Activated CD4-positive, alpha-beta memory T cell treated with anti-CD3 and anti-CD28 coated beads for 36 hours (primary cell): ENCODE data around the gene FGFR2. TPM values are rescaled to one million over a fixed set of nuclear protein-coding genes. Genes with fewer than 3 reads are reported as not detected.

Experiments
- CTCF ChIA-PET: fragments of 350-600 bp; sonication (Branson Sonifier 250); formaldehyde crosslinking; loops from one replicate; lab custom pipeline; 2021; ENCODE audit warnings: antibody characterized with exemption, inconsistent platforms; lab: Charles Lee
- POLR2A ChIA-PET: fragments of 350-600 bp; sonication (Branson Sonifier 250); formaldehyde crosslinking; loops from one replicate; lab custom pipeline; 2021; ENCODE audit warnings: antibody characterized with exemption; lab: Charles Lee
- DNase-seq: peaks from one replicate; pipeline ENCODE4 v3.0.0-alpha.2; 2020
- H3K27ac Mint-ChIP-seq: one replicate; pipeline ENCODE4 v1.8.0; 2021; ENCODE audit warnings: mixed read lengths
- H3K27me3 Mint-ChIP-seq: one replicate; pipeline ENCODE4 v1.8.0; 2021; ENCODE audit warnings: mixed read lengths
- H3K36me3 Mint-ChIP-seq: one replicate; pipeline ENCODE4 v1.8.0; 2021; ENCODE audit warnings: mixed read lengths
- H3K4me1 Mint-ChIP-seq: one replicate; pipeline ENCODE4 v1.8.0; 2021; ENCODE audit warnings: low read depth, mixed read lengths
- H3K4me3 Mint-ChIP-seq: one replicate; pipeline ENCODE4 v1.8.0; 2021; ENCODE audit warnings: mild to moderate bottlenecking, mixed read lengths
- H3K9me3 Mint-ChIP-seq: one replicate; pipeline ENCODE4 v1.8.0; 2021; ENCODE audit warnings: mixed read lengths
- intact Hi-C: fragments of 100-400 bp; cut with micrococcal nuclease; formaldehyde crosslinking; loops from one replicate; pipeline ENCODE4 v1.15.1; 2023
- total RNA-seq, 2 experiments: library from RNA; stranded (reverse); gene quantifications; one replicate each; pipeline ENCODE4 v1.2.3, GENCODE V29; 2021

Gene FGFR2
- total RNA-seq, 2 experiments from 2014 or later: 0.05 to 0.19 TPM

DNA sequence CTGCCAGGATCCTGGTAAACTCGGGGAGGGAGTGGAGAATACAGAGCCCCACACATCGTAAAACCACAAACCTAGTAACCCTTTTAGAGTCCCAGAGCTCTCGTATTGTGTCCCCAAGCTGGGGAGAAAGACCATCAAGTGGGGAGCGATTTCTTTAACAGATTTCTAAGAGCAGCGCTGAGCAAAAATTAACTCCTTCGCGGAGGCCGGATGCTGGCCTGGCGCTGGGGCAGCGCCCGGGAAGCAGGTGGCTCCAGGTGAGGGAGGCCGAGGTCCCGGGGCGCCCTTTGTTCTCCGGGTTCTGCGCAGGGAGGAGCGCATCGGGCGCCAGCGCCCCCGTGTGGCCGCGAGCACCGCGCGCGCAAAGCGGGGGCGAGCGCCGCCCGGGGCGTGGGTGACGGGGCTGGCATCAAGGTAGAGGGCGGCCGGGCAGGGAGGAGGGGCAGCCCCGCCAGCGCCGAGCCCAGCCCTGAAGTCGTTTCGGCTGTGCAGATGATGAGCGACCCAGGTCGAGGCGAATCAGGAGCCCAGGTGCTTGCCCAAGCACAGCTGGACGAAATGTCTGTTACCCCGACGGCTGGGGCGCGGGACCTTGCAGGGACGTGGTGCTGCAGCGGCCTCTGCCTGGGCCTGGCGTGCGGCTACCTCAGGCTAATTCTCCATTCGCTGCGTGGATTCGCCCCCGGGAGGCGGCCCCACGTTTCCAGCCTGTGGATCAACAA lies 10.4 kb upstream of the FGFR2 start:
- H3K9me3 Mint-ChIP-seq: no peaks in the 10 kb centered on the region

DNA sequence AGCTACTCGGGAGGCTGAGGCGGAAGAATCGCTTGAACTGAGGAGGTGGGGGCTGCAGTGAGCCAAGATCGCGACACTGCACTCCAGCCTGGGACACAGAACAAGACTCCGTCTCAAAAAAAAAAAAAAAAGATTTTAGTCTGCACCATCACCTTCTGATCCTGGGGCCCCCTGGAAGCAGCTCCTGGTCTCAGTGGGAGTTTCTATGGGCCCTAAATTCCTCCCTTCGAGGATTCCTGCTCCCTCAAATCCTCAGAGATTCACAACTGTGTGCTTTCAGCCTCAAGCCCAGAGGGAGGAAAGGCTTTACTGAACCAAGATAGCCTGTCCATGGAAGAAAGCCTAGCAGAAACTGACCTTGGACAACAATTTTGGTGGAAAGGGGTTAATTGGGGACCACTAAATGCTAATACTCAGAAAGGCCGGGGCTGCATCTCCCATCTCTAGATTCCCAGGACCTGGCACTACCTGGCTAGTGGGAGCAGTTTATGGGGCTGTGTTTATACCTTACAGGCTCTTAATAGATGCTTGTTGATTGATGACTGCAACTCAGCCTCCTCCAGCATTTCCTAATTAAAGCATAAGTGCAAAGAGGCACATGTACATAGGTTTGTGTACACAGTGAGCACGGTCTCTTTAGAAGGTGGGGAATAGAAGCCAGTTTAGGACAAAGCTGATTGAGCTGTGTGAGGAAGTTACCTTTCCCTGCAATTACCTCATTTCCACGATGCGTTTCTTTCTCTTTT lies 9.2 kb upstream of the FGFR2 start:
- ChIA-PET POLR2A (interaction anchor here (0.6 kb wide), 1 partner anchor 20 kb away, joined by 7 read pairs; no protein-coding TSS in a partner anchor), CTCF (no interaction called here)
- no peak overlapping the region for H3K27ac Mint-ChIP-seq
- H3K36me3 Mint-ChIP-seq: no peaks in the 10 kb centered on the region
- no peaks in the 10 kb centered on the region for H3K9me3 Mint-ChIP-seq
- no peak overlapping the region for H3K4me3 Mint-ChIP-seq
- intact Hi-C loops: loop anchor here (1.0 kb wide), 1 partner anchor 658 kb away; no protein-coding TSS in a partner anchor
- peaks cover 22% of the 10 kb centered on the region for H3K27me3 Mint-ChIP-seq
- no peak for DNase-seq
- no peaks in the 10 kb centered on the region for H3K4me1 Mint-ChIP-seq

More for the DNA sequence above, 10.4 kb upstream of the FGFR2 start:
- no peak overlapping the region for H3K27ac Mint-ChIP-seq
- POLR2A ChIA-PET: no interaction called here
- CTCF ChIA-PET: interaction anchor here (0.6 to 2.5 kb wide), 6 partner anchors 9 to 665 kb away, joined by 3 to 15 read pairs (median 4); no protein-coding TSS in a partner anchor
- peak; percentile 49 for DNase-seq
- H3K4me1 Mint-ChIP-seq: no peaks in the 10 kb centered on the region
- intact Hi-C loops: loop anchor here (1.0 kb wide), 1 partner anchor 659 kb away; no protein-coding TSS in a partner anchor
- H3K36me3 Mint-ChIP-seq: no peaks in the 10 kb centered on the region
- no peak overlapping the region for H3K4me3 Mint-ChIP-seq
- H3K27me3 Mint-ChIP-seq: peaks cover 22% of the 10 kb centered on the region

DNA sequence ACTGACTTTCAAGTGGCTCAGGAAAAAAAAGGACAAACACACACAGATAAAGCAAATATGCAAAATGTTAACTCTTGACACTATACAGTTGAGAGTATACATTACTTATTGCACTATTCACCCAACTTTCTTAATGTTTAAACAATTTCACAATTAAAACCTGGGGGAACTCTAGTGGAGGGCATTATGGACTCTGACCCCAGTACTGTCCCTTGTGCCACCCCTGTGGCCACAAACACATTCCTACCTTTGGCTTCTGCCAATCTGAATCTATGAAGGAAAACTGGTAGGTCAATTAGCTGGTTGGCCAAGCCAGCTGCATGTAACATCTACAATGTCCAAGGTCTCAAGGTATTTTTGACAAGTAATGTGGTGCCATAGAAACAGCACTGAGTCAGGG lies 7.5 kb upstream of the FGFR2 start:
- Mint-ChIP-seq H3K4me3 (no peak overlapping the region), H3K27ac (no peak overlapping the region), H3K4me1 (no peaks in the 10 kb centered on the region), H3K27me3 (peaks cover 29% of the 10 kb centered on the region), H3K36me3 (no peaks in the 10 kb centered on the region), H3K9me3 (no peaks in the 10 kb centered on the region)
- ChIA-PET POLR2A (no interaction called here), CTCF (interaction anchor here (1.5 kb wide), 1 partner anchor 295 kb away, joined by 3 read pairs; no protein-coding TSS in a partner anchor)
- DNase-seq: no peak
- intact Hi-C loops: no loop called here

DNA sequence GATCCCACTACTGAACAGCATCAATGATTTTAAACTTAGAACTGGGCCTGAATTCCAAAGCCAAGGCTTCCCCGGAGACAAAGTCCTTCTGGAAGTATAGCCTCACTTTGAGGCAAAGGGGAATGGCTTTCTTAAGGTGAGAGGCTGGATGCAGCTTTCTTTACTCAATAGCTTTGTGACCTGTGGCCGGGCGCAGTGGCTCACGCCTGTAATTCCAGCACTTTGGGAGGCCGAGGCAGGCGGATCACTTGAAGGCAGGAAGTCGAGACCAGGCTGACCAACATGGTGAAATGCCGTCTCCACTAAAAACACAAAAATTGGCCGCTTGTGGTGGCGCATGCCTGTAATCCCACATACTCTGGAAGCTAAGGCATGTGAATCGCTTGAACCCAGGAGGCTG lies 3.2 kb upstream of the FGFR2 start:
- no peak for DNase-seq
- no peak overlapping the region for H3K4me3 Mint-ChIP-seq
- no peaks in the 10 kb centered on the region for H3K9me3 Mint-ChIP-seq
- POLR2A ChIA-PET: no interaction called here
- peaks cover 30% of the 10 kb centered on the region for H3K27me3 Mint-ChIP-seq
- H3K36me3 Mint-ChIP-seq: no peaks in the 10 kb centered on the region
- intact Hi-C loops: no loop called here
- H3K4me1 Mint-ChIP-seq: peaks cover 3% of the 10 kb centered on the region
- CTCF ChIA-PET: no interaction called here
- H3K27ac Mint-ChIP-seq: no peak overlapping the region

DNA sequence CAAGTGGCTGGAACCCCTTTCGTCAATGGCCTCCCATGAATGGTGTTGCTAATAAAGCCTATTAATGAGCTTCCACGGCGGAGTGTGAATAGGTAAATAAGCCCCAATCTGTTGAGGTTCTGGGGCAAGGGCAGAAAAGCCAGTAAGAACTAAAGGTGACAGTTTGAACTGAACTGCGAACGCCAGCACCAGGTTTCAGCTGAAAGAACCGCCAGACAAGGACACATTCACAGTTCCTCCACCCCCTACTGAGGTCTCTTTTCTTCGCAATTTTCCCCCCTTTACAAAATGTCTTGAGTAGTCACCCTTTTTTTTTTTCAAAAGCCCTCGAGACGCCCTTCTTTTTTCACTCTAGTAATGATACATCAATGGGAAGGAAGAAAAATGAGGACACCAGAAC lies 2.4 kb upstream of the FGFR2 start:
- ChIA-PET CTCF (no interaction called here), POLR2A (no interaction called here)
- Mint-ChIP-seq H3K27ac (no peak overlapping the region), H3K4me3 (no peak overlapping the region), H3K36me3 (no peaks in the 10 kb centered on the region), H3K4me1 (peaks cover 3% of the 10 kb centered on the region), H3K9me3 (no peaks in the 10 kb centered on the region), H3K27me3 (peaks cover 35% of the 10 kb centered on the region)
- intact Hi-C loops: no loop called here
- DNase-seq: no peak

DNA sequence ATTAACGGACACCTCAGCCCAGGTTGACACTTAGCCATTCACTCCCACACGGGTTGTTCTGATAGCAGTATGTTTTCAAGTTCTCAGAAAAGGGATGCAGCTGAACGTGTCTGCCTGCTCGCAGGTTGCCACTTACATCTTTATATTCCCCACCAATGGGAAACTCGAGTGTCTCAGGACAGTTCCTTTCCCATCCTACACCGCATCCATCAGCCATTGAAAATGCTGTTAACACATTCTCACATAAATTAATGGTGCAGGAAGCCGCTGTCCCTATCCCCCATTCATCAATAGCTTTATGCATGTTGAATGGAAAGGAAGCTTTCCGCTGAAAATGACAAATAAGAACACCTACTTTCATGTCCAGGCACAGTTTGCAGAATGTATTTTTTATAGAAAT lies 1.7 kb upstream of the FGFR2 start:
- H3K4me1 Mint-ChIP-seq: peaks cover 3% of the 10 kb centered on the region
- no peak overlapping the region for H3K4me3 Mint-ChIP-seq
- CTCF ChIA-PET: no interaction called here
- H3K27me3 Mint-ChIP-seq: peaks cover 39% of the 10 kb centered on the region
- H3K27ac Mint-ChIP-seq: no peak overlapping the region
- no peaks in the 10 kb centered on the region for H3K36me3 Mint-ChIP-seq
- intact Hi-C loops: loop anchor here (5.0 kb wide), 1 partner anchor 83 kb away; no protein-coding TSS in a partner anchor
- no peak for DNase-seq
- POLR2A ChIA-PET: no interaction called here
- no peaks in the 10 kb centered on the region for H3K9me3 Mint-ChIP-seq

DNA sequence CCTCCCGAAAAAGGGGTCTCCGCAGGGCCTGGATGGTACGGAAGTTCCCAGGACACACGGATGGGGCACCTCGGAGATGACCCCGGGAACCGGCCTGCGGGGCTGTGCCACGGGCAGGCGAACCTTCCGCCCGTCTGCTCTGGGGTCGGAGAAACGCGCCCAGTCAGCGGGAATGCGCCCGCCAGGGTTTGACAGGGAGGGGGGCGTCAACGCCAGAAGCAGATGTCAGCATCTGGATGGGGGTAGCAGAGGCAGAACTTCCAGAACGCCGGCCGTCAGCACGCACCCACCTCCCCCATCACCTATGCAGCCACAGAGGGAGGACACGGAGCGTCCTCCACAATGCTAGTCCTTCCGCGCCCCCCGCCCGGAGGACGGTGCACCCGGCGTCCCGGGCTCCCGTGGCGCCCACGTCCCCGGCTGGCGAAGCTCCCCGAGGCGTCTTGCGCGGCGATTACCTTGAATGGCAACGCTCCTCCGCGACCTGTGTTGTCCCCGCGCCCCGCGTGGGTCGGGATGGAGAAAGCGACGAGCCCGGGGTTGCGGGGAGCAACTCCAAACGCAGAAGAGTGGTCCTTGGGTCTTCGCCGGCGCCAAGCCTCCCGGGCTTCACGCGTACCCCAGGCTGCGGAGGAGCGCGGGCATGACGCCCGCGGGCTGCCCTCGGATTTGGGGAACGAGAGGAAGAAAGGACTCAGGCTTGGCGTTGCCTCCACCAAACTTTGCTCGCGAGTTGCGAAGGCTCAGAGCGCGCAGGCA lies 561 bp downstream of the FGFR2 start:
- CTCF ChIA-PET: no interaction called here
- H3K27me3 Mint-ChIP-seq: peaks cover 49% of the 10 kb centered on the region
- no peaks in the 10 kb centered on the region for H3K36me3 Mint-ChIP-seq
- H3K4me3 Mint-ChIP-seq: no peak overlapping the region
- DNase-seq: no peak
- intact Hi-C loops: loop anchor here (5.0 kb wide), 1 partner anchor 80 kb away; no protein-coding TSS in a partner anchor
- POLR2A ChIA-PET: no interaction called here
- peaks cover 3% of the 10 kb centered on the region for H3K4me1 Mint-ChIP-seq
- H3K9me3 Mint-ChIP-seq: no peaks in the 10 kb centered on the region
- no peak overlapping the region for H3K27ac Mint-ChIP-seq

DNA sequence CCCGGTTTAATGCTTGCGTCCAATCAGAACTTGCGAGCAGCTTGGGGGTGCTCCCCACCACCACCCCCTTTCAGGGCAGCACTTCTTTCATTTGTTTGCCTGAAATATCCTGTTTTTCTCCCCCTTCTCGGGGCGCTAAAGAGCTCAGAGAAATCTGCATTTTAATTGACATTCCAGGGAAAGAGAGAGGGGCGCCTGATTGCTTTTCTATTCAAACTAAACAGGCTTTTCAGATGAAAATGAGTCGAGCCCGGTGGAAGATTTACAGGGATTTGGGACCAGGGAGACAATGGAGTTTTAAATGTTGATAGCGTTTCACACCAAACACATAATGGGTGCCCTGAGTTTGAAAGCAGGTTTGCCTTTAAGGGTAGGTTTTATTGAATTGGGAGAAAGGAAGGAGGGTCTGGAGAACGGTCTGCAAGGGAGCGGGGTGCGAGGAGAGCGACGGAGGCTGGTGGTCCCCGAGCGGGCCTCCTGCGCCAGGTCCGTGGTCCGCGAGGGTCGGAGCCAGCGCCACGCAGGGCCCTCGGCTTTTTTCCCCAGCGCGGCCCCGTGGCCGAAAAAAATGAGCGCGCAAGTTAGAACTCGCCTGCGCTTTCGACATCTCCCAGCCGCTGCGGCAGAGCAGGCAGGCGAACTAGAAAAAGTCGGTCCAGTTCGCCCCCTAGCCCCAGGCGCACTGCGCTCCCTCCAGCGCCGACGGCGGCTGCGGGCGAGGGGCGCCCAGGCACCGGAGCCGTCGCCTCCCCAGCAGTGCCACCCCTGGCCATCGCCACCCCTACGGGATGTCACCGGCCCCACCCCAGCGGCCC lies 1.3 kb downstream of the FGFR2 start:
- ChIA-PET POLR2A (no interaction called here), CTCF (no interaction called here)
- intact Hi-C loops: loop anchor here (5.0 kb wide), 1 partner anchor 80 kb away; no protein-coding TSS in a partner anchor
- Mint-ChIP-seq H3K9me3 (no peaks in the 10 kb centered on the region), H3K4me1 (peaks cover 3% of the 10 kb centered on the region), H3K27ac (no peak overlapping the region), H3K36me3 (no peaks in the 10 kb centered on the region), H3K4me3 (no peak overlapping the region), H3K27me3 (peaks cover 49% of the 10 kb centered on the region)
- no peak for DNase-seq

DNA sequence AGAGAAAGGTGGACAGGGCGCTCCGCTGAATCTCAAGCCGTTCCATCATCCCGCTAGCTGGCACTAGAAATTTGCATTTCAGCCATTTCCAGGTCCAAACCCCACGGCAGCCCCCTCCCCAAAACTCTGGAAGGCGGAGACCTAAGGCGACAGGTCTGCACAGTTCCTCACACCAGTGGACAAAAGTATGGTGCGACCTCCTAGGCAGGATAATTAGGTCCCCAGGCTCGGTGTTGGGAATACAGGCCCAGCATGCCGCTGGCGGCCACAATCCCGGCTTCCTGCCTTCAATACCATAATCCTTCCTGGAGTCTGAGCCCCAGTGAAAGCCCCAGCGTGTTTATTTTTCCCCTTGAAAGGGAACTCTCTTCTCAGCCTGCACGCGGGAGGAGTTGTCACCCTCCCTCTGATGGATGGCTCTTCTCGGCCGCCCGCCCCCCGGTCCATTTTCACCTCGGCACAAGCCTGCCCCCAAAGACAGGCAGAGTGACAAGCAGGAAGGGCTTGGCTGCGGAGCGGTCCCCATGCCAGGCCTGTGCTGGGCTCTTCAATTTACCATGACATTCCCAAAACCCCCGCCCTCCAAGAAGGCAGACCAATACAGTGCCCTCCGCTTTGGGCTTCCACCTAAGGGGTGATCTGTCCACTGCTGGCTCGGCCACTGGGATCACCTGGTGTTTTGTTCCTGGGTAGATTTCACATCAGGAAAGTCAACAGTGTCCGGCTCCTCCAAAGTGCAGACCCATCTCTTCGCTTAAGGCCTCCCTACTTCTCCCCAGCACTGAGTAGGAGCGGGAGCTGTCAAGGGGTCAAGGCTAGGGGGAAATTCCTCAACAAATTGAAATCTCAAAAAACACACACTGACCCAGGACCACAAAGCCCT lies 2.2 kb downstream of the FGFR2 start:
- ChIA-PET POLR2A (no interaction called here), CTCF (no interaction called here)
- Mint-ChIP-seq H3K27ac (no peak overlapping the region), H3K4me1 (peaks cover 3% of the 10 kb centered on the region), H3K4me3 (no peak overlapping the region), H3K27me3 (peaks cover 45% of the 10 kb centered on the region), H3K9me3 (no peaks in the 10 kb centered on the region), H3K36me3 (no peaks in the 10 kb centered on the region)
- intact Hi-C loops: loop anchor here (5.0 kb wide), 1 partner anchor 79 kb away; no protein-coding TSS in a partner anchor
- no peak for DNase-seq

DNA sequence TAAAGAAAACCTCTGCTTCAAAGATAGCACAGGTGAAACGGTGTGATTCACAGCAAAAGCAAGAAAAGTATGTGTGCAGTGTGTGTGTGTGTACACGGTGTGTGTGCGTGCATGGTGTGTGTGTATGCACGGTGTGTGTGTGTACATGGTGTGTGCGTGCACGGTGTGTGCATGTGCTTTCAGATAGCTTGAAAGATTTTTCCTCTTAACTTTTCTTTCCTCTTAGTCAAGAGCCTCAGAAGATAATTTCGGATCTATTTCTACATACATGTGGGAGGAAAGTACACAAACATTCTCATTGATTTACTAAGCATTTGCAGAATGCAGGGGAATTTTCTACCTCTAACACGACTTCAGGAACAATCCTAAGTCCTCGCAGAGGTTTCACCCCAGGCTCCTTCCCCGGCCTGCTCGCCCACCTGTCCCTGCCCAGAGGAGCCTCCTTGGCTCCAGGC lies 2.9 kb downstream of the FGFR2 start:
- intact Hi-C loops: loop anchor here (5.0 kb wide), 1 partner anchor 78 kb away; no protein-coding TSS in a partner anchor
- CTCF ChIA-PET: no interaction called here
- POLR2A ChIA-PET: no interaction called here
- DNase-seq: no peak
- H3K9me3 Mint-ChIP-seq: no peaks in the 10 kb centered on the region
- peaks cover 3% of the 10 kb centered on the region for H3K4me1 Mint-ChIP-seq
- H3K27ac Mint-ChIP-seq: no peak overlapping the region
- no peak overlapping the region for H3K4me3 Mint-ChIP-seq
- no peaks in the 10 kb centered on the region for H3K36me3 Mint-ChIP-seq
- peaks cover 38% of the 10 kb centered on the region for H3K27me3 Mint-ChIP-seq
